ENCODE data around the gene POTEF.
"Not testable (repeated sequence)": the region's sequence is repeated elsewhere in the genome, so short reads cannot be mapped to it uniquely, and the experiment has no call there.

POTEF gene

GRCh38 chr2:130129120-130129829 is at the start of gene POTEF:
POTEF (minus strand) TSS chr2:130129222; CDS start chr2:130120515, 8,707 bp downstream.
- not testable (repeated sequence) for DNase-seq

GRCh38 chr2:130174866-130175265 is 45.8 kb upstream of the POTEF start:
- not testable (repeated sequence) for DNase-seq

GRCh38 chr2:130169896-130170295 is 40.9 kb upstream of the POTEF start:
- DNase-seq, result no peak

- DNase-seq, result not testable (repeated sequence)
These were observed 40.1 kb upstream of the POTEF start for GRCh38 chr2:130169163-130169562.

- not testable (repeated sequence) for DNase-seq
These were observed 37.6 kb upstream of the POTEF start for GRCh38 chr2:130166611-130167010.

GRCh38 chr2:130165293-130166016 is 36.4 kb upstream of the POTEF start:
- no peak for DNase-seq

- no peak for DNase-seq
These were observed 33.9 kb upstream of the POTEF start for GRCh38 chr2:130162968-130163367.

- DNase-seq, result not testable (repeated sequence)
These were observed 33.5 kb upstream of the POTEF start for GRCh38 chr2:130162486-130162885.

- not testable (repeated sequence) for DNase-seq
These were observed 32.0 kb upstream of the POTEF start for GRCh38 chr2:130160838-130161705.

GRCh38 chr2:130160131-130160530 is 31.1 kb upstream of the POTEF start:
- no peak for DNase-seq

- not testable (repeated sequence) for DNase-seq
These were observed 30.4 kb upstream of the POTEF start for GRCh38 chr2:130159376-130159775.

- no peak for DNase-seq
These were observed 29.6 kb upstream of the POTEF start for GRCh38 chr2:130158631-130159030.

- not testable (repeated sequence) for DNase-seq
These were observed 28.9 kb upstream of the POTEF start for GRCh38 chr2:130157825-130158514.

- DNase-seq, result not testable (repeated sequence)
These were observed 28.3 kb upstream of the POTEF start for GRCh38 chr2:130157354-130157753.

- DNase-seq, result no peak
These were observed 27.6 kb upstream of the POTEF start for GRCh38 chr2:130156624-130157004.

- DNase-seq, result peak; percentile 82
These were observed 27.1 kb upstream of the POTEF start for GRCh38 chr2:130155956-130156623.

GRCh38 chr2:130154773-130155765 is 26.0 kb upstream of the POTEF start:
- DNase-seq, result no peak

- DNase-seq, result not testable (repeated sequence)
These were observed 25.4 kb upstream of the POTEF start for GRCh38 chr2:130154423-130154770.

GRCh38 chr2:130153721-130154422 is 24.9 kb upstream of the POTEF start:
- not testable (repeated sequence) for DNase-seq
